Activated CD8-positive, alpha-beta memory T cell treated with anti-CD3 and anti-CD28 coated beads for 1 hour (primary cell): ENCODE data around the gene YWHAG.
"Not testable (repeated sequence)": the region's sequence is repeated elsewhere in the genome, so short reads cannot be mapped to it uniquely, and the experiment has no call there.

Experiments used
- DNase-seq, 2 donors: peaks; one replicate each; pipeline ENCODE4 v3.0.0-alpha.2; 2020; ENCODE audit warnings: low read depth in 1 of 2; ENCODE audit errors: extremely low read depth in 1 of 2

YWHAG gene

DNA sequence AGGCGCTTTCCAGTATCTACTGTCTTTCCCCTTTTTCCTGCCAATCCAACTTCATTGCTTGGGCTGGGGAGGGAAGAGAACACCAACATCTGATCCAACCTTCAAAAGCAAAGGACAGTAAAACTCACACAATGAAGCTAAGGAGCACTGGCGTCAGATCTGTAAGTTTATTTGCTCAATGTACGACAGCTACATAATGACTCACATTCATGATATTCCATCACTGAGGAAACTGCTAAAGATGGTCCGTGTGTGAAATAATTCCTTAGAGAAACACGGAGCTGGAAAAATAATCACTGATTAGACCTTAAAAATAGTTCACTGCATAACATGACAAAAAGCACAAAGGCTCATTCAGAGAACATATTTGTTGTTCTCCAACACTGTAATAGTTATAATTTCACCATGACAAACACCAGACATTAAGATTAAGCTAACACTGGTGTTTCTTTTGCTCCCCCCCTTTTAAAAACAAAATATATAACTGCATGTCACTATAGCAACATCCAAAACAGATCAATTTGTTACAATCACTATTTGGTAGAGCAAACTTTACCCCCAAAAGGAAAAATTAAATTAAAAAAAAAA, 32.1 kb downstream of the YWHAG start:
- no peak for DNase-seq

DNA sequence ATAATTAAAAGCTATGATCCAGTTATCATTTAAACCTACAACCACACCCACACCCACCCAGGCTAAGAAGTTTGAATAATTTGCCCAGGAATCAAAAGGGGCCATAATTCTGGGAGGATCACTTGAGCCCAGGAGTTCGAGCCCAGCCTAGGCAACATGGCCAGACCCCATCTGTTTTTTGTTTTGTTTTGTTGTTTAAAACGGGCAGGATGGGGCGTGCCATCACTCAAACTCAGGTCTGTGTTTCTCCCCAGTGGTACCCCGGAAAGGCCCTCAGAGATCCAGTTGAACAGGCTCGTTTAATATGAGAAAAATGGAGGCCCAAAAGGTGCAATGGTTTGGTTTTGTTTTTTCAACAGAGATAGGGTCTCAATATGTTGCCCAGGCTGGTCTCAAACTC, 33.0 kb downstream of the YWHAG start:
- DNase-seq: no peak

DNA sequence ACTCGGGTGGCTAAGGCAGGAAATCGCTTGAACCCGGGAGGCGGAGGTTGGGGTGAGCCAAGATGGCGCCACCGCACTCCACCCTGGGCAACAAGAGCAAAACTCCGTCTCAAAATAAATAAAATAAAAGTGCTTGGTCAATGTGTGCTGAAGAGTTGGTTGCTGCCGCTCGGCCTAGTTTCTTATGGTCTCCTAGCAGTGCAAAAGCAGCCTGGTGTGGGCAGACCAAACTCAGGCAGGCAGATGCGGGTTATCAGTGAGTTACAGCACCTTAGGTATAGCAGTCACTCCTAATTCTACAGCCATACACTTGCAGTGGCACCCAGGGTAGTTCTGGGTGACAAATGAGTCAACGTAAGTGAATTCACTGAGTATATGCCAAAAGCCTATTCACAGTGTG, 33.7 kb downstream of the YWHAG start:
- DNase-seq: no peak

DNA sequence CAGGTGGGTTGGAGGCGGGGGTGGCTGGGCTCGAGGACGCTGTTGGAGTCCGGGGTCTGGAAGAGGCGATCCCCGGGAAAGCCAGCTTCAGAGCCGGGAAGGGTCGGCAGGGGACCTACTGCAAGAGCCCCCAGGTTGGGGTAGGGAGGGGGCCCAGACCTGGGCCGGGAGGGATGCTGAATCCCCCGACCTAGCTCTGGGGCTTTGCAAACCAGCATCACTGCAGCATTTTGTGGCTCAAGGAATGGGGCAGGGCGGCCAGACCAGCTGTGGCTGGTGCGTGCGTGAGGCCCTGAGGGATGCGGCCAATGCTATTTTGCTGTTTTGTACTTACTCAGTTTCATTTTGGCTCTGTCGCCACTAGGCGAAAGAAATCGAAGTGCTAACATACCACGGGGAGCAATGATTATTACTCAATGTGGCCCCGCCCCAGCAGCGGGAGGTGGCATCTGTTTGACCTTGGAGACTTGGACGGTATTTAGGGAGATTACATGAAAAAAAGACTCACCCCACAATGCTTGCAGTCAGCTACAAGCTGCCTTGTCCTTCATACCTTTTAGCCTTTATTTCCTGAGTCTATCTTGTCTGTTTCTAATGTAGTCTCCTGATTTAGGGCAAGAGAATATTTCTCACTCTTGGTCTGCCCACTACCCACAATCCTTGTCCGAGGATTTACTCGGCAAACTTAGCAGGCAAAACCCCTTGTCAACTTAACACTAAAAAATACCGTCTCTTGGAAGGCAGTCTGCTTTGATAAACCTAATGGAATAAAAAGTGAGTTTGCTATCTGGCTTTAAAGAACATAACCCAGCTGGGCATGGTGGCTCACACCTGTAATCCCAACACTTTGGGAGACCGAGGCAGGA, 40.1 kb downstream of the YWHAG start:
- DNase-seq: peak in 1 of 2 donors; percentile 32

DNA sequence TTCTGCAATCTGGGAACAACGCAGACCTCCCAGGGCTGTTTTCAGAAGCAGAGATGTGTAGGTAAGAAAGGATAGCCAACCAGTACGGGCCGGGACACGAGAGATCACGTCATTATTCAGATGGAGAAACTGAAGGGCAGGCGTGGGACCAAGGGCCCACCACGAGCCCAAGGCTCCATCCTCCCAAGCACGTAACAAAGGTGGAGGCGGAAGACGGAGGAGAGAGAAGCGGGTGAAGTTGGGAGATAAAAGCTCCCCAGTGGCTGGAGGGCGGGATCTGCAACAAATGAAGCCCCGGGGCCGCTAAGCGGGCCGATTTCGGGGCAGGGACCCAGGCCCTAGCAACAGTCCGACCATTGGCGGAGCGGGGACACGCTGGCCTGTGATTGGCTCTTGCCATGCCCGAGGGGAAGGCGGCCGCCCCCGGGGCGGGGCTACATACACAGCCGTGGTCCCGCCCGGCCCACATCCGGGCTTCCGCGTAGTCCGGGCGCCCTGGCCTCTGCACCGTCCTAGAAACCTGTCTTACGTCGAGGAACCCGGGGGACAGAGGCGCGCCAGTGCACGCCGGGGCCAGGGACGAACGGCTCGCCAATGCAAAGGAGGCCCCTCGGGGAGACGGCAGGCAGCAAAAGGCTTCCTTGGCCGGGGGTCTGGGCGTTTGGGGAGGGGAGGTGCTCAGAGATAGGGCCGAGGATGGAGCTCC, 40.9 kb downstream of the YWHAG start:
- DNase-seq: peak; percentile 86 to 92

DNA sequence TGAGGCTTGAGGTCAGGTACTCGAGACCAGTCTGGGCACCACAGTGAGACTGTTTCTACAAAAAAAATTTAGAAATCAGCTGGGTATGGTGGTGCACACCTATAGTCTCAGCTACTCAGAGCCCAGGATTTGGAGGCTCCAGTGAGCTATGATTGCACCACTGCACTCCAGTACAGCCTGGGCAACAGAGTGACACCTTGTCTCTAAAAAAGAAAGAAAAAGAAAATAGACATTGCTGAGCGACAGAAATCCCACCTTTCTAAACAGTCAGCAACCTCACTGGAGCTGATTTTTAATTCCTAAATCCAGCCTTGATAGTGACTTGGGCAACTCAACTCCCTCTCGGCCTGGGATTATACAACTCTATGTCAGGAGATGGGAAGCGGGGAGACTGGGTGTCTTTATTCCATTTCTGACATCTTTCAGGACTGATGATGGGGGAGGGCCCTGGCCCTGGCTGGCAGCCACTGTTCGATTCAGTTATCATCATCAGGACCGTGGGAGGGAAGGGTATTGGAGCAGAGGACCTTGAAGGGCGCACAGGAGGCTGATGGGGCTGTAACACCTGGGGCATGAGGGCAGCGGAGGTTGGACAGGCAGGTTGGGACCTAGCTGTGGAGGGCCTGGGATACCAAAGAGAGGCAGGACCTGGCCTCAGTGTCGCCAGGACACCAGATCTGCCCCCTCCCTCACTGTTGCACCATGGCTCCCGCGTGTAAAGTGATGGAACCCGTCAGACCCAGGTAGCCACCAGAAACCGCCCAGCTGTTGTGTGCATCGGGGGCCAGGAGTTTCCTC, 41.6 kb downstream of the YWHAG start:
- DNase-seq: no peak

DNA sequence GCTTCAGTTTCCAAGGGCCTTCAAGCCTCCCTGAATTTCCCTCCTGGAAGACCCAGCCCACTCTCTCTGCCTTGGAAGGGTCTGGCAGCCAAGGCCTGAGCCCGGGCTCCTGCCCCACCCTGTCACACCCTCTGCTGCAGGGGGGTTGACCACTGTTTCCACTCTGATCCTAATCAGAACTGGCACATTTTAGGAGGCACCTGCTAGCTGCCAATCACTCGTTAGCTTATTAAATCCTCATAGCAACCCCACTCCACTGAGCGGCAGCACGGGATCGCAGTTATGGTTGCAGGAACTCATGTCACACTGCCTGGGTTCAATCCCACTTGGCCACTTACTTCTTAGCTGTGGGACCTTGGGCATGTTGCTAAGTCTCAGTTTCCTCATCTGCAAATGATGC, 43.4 kb downstream of the YWHAG start:
- no peak for DNase-seq

DNA sequence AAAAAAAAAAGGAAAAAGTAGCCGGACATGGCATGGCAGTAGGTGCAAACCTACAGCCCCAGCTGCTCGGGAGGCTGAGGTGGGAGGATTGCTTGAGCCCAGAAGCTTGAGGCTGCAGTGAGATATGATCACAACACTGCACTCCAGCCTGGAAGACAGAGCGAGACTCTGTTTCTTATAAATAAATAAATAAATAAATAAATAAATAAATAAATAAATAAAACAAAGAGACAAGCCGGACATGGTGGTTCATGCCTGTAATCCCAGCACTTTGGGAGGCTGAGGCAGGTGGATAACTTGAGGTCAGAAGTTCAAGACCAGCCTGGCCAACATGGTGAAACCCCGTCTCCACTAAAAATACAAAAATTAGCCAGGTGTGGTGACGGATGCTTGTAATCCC, 44.1 kb downstream of the YWHAG start:
- not testable (repeated sequence) for DNase-seq

DNA sequence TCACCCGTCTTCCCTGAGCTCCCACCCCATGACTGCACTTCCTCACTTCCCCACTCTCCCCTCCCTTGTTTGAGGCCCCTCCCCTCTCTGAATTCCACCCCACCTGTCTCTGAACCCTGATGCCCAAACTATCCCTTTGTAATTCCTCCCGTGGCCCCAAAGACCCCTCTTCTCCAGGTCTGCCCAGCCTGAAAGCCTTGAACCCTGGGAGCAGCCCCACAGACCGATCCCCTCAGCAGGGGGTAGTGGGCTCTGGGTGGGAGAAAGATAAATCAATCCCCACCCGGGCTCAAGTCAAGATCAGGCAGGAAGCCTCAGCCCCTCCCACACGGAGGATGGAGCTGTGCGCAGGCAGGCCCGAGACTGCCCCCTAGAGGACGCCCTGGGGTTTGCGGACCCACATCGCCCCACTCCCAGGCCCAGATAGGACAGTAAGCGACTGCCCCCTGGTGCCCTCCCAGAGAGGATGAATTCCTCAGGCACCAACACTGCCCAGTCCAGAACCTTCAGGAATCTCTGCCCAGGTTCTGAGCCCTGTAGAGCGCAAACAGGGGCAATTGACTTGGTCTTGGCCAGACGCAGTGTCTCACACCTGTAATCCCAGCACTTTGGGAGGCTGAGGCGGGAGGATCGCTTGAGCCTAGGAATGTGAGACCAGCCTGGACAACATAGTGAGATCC, 44.6 kb downstream of the YWHAG start:
- DNase-seq: peak; percentile 92 to 95

DNA sequence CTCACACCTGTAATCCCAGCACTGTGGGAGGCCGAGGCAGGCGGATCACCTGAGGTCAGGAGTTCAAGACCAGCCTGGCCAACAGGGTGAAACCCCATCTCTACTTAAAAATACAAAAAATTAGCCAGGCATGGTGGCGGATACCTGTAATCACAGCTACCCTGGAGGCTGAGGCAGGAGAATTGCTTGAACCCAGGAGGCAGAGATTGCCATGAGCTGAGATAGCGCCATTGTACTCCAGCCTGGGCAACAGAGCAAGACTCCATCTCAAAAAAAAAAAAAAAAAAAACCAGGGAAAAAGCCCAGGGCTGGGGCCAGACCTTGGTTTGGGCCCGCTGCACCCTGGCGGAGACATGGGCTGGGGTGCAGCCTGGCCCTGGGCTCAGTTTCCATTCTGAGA, 47.0 kb downstream of the YWHAG start:
- DNase-seq: not testable (repeated sequence)

DNA sequence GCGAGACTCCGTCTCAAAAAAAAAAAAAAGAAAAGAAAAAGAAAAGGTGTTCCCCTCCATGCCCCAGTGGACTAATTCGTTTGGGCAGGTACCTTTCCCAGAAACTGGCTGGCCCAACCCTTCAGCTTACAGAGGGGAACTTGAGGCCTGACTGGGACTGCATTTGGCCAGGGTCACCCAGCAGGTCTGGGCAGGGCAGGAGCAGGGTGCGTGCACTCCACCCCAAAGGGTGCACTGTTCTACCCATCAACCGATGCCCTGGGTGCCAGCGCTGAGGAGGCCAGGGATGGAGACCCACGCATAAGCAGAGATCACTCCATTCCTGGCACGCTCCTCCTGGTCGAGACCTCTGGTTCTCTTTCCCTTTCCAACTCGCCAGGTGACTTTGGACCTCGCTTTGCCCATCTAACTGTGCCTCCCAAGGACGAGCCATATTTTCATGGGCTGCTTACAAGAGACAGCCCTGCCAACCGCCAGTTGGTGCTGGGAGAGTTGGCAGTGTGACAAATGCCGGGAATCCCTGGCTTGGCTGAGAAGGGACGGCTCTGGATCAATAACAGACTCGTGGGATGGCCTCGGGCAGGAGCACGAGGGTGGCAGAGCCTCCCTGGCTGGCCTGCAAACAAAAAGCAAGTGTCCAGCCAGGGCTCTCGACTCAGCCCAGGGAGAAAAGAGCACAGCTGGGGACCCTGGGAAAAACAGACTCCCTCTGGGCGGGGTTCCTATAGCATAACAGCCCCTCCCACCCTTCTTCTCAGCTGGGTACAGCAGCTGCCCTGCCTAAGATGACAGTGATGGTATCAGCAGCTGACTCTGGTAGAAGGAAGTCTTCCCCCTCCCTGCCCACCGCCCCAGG, 48.5 kb downstream of the YWHAG start:
- DNase-seq: no peak

DNA sequence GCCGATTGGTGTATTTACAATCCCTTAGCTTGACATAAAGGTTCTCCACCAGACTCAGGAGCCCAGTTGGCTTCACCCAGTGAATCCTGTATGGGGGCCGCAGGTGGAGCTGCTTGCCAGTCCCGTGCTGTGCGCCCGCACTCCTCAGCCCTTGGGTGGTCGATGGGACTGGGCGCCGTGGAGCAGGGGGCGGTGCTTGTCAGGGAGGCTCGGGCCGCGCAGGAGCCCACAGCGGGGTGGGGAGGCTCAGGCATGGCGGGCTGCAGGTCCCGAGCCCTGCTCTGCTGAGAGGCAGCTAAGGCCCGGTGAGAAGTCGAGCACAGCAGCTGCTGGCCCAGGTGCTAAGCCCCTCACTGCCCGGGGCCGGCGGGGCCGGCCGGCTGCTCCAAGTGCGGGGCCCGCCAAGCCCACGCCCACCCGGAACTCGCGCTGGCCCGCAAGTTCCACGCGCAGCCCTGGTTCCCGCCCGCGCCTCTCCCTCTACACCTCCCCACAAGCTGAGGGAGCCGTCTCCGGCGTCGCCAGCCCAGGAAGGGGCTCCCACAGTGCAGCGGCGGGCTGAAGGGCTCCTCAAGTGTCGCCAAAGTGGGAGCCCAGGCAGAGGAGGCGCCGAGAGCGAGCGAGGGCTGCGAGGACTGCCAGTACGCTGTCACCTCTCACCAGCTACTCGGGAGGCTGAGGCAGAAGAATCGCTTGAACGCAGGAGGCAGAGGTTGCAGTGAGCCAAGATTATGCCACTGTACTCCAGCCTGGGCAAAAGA, 49.3 kb downstream of the YWHAG start:
- not testable (repeated sequence) for DNase-seq

DNA sequence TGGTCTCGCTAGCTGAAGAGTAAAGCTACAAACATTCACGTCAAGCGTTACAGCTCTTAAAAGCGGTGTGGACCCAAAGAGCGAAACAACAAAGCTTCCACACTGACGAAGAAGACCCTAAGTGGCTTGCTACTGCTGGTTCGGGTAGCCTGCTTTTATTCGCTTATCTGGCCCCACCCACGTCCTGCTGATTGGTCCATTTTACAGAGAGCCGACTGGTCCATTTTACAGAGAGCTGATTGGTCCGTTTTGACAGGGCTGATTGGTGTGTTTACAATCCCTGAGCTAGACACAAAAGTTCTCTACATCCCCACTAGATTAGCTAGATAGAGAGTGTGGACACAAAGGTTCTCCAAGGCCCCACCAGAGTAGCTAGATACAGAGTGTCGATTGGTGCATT, 49.9 kb downstream of the YWHAG start:
- not testable (repeated sequence) for DNase-seq

DNA sequence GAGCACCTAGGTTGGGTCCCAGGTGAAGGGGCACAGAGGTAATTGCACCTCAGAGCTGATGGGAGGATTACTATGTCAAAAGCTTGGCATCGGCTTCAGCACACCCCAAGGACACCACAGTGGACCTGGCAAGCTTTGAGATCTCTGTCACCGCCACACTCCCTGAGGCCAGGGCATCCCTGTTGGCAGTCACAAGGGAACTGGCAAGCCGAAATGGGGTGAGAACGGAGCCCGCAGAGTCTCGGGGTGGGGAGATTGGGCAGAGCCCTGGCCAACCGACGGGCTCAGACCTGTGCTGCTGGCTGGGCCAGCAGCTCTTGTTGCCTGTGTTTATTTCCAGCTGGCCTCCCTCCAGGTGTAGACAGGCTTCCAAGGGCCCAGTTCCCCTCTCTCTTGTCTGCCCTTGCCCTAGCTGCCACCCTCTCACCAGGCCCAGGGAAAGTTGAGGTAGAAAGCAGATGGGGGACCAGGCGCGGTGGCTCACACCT, 53.9 kb downstream of the YWHAG start:
- no peak for DNase-seq

DNA sequence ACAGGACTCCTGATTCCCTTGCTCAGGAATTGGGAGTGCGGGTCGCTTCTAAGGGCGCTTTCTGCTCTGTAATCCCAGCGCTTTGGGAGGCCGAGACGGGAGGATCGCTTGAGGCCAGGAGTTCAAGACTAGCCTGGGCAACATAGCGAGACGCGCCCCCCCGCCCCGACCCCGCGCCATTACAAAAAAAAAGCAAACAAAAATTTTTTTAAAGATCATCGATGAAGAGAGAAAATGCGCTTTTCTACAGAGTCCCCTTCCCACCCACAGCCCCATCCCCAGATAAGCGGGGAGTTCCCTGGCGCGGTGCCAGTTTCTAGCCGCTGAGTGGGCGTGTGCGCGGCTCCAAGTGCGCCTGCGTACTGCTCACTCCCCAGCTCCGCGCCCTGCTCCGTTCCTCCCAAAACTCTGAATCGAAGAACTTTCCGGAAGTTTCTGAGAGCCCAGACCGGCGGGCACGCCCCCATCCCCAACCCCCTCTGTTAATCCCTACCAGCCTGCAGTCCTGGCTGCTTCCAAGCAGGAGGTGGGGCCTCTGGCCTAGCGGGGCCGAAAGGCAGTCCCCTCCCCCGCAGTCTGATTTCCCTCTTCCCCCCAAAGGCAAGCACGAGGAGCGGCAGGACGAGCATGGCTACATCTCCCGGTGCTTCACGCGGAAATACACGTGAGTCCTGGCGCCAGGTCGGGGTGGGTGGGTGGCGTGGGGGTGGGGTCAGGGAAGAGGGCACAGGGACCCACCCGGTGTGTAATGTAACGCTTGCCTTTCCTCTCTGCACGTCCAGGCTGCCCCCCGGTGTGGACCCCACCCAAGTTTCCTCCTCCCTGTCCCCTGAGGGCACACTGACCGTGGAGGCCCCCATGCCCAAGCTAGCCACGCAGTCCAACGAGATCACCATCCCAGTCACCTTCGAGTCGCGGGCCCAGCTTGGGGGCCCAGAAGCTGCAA, 55.3 kb downstream of the YWHAG start:
- DNase-seq: peak; percentile 51 to 67

DNA sequence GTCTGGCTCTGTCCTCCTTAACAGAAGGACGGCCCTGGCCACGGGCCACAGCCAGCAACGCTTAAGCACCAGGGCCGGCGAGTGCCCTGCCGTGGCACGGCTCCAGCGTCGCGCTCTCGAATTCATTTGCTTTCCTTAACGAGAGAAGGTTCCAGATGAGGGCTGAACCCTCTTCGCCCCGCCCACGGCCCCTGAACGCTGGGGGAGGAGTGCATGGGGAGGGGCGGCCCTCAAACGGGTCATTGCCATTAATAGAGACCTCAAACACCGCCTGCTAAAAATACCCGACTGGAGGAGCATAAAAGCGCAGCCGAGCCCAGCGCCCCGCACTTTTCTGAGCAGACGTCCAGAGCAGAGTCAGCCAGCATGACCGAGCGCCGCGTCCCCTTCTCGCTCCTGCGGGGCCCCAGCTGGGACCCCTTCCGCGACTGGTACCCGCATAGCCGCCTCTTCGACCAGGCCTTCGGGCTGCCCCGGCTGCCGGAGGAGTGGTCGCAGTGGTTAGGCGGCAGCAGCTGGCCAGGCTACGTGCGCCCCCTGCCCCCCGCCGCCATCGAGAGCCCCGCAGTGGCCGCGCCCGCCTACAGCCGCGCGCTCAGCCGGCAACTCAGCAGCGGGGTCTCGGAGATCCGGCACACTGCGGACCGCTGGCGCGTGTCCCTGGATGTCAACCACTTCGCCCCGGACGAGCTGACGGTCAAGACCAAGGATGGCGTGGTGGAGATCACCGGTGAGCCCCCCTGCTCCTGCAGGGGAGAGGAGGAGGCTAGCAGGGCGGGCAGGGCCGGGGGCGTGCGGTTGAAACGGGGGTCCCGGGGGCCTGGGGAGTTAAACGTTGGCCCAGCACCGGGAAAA, 56.2 kb downstream of the YWHAG start, which contains the start of gene HSPB1:
TSS of gene HSPB1 (plus strand) at position 327 of the 855 bp plus-strand sequence. CDS start at position 367, 40 bp downstream.
- peak in 1 of 2 donors; percentile 51 for DNase-seq
